SK-N-MC (cell line): ENCODE results near the gene CIDEA.

Experiments
- EZH2 ChIP-seq: fragments of 200-600 bp; sonication (generic); IDR thresholded peaks from one replicate; pipeline ENCODE4 v1.6.1; 2017; ENCODE audit warnings: antibody characterized with exemption
- FOXP2 ChIP-seq: optimal IDR thresholded peaks from 2 replicates; pipeline ENCODE3; 2011; ENCODE audit warnings: mild to moderate bottlenecking, moderate library complexity; ENCODE audit not compliant: insufficient read depth; ENCODE audit errors: extremely low read length, control extremely low read depth
- POLR2AphosphoS5 ChIP-seq: IDR thresholded peaks from 2 replicates; pipeline ENCODE4 v1.6.1; 2012; ENCODE audit warnings: mild to moderate bottlenecking, low read depth, low read length, borderline replicate concordance

DNA sequence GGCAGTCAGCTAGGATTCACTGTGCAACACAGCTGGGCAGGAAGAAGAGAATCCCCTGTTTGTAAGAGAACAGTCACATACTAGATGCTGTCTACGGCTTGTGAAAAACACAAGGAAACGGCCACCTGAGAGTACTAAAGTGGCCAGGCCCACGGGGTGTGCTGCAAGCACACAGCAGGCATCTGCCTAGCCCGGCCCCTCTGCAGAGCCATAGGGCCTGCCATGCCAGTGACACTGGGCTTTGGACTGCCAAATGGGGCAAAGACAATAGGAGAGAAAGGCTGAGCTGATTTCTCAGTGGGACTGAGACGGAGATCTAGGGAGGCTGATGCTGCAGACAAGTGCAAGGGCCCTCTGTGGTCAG, 64.2 kb downstream of the CIDEA start:
- TF ChIP-seq POLR2AphosphoS5 (no peak; the same call in 1 of the 2 replicates), EZH2 (no peak), FOXP2 (no peak)
